SK-N-SH treated with all-trans-retinoic acid at 6 μM for 48 hours (cell line): ENCODE results near the gene ZDHHC5.

Source experiments
- ATAC-seq: fragments of 200-7000 bp; cut with Tn5 transposase; 3 replicates; pipeline ENCODE4 v1.9.1; 2020; ENCODE audit warnings: mild to moderate bottlenecking, moderate library complexity
- ARNTL ChIP-seq: fragments of 450-650 bp; formaldehyde crosslinking; IDR thresholded peaks from 2 replicates; pipeline ENCODE4 v1.5.0; 2020; ENCODE audit warnings: low read depth, mild to moderate bottlenecking, moderate library complexity, borderline replicate concordance
- BACH2 ChIP-seq: fragments of 250-450 bp; sonication (Bioruptor Pico); IDR thresholded peaks from 2 replicates; pipeline ENCODE4 v1.9.0; 2021; ENCODE audit warnings: mild to moderate bottlenecking, borderline replicate concordance
- CREB5 ChIP-seq: fragments of 250-450 bp; sonication (Bioruptor Pico); IDR thresholded peaks from 2 replicates; pipeline ENCODE4 v1.5.1; 2020; ENCODE audit warnings: low read depth, mild to moderate bottlenecking, moderate library complexity
- CSDC2 ChIP-seq: fragments of 250-450 bp; sonication (Bioruptor Pico); IDR thresholded peaks from 2 replicates; pipeline ENCODE4 v1.5.0; 2020; ENCODE audit warnings: mild to moderate bottlenecking, moderate library complexity
- CSRNP3 ChIP-seq: fragments of 250-450 bp; sonication (Bioruptor Pico); IDR thresholded peaks from 2 replicates; pipeline ENCODE4 v1.5.1; 2021; ENCODE audit warnings: mild to moderate bottlenecking, moderate library complexity
- ESRRG ChIP-seq: fragments of 250-450 bp; sonication (Bioruptor Pico); IDR thresholded peaks from 2 replicates; pipeline ENCODE4 v1.6.1; 2021; ENCODE audit warnings: mild to moderate bottlenecking
- ISL1 ChIP-seq: fragments of 250-450 bp; sonication (Bioruptor Pico); IDR thresholded peaks from 2 replicates; pipeline ENCODE4 v2.1.2; 2022; ENCODE audit warnings: mild to moderate bottlenecking, moderate library complexity
- OSR1 ChIP-seq: fragments of 250-450 bp; sonication (Bioruptor Pico); IDR thresholded peaks from 2 replicates; pipeline ENCODE4 v1.8.0; 2022; ENCODE audit warnings: moderate library complexity, mild to moderate bottlenecking, inconsistent platforms
- POU6F1 ChIP-seq: fragments of 250-450 bp; sonication (Bioruptor Pico); IDR thresholded peaks from 2 replicates; pipeline ENCODE4 v1.8.0; 2021; ENCODE audit warnings: low read depth, mild to moderate bottlenecking, moderate library complexity, borderline replicate concordance
- RARB ChIP-seq: fragments of 250-450 bp; sonication (Bioruptor Pico); IDR thresholded peaks from 2 replicates; pipeline ENCODE4 v1.8.0; 2021; ENCODE audit warnings: mild to moderate bottlenecking, moderate library complexity
- SNAI2 ChIP-seq: fragments of 250-450 bp; sonication (Bioruptor Pico); IDR thresholded peaks from 2 replicates; pipeline ENCODE4 v1.5.0; 2020; ENCODE audit warnings: mild to moderate bottlenecking, moderate library complexity
- TCF4 ChIP-seq: fragments of 250-450 bp; sonication (Bioruptor Pico); IDR thresholded peaks from 2 replicates; pipeline ENCODE4 v1.8.0; 2021; ENCODE audit warnings: mild to moderate bottlenecking, moderate library complexity, borderline replicate concordance
- TOX ChIP-seq: fragments of 250-450 bp; sonication (Bioruptor Pico); IDR thresholded peaks from 2 replicates; pipeline ENCODE4 v1.8.0; 2021; ENCODE audit warnings: mild to moderate bottlenecking, moderate library complexity, borderline replicate concordance
- TSHZ2 ChIP-seq: fragments of 250-450 bp; sonication (Bioruptor Pico); IDR thresholded peaks from 2 replicates; pipeline ENCODE4 v1.5.0; 2020; ENCODE audit warnings: mild to moderate bottlenecking, moderate library complexity
- ZC3H10 ChIP-seq: fragments of 250-450 bp; sonication (Bioruptor Pico); IDR thresholded peaks from 2 replicates; pipeline ENCODE4 v1.5.1; 2021; ENCODE audit warnings: mild to moderate bottlenecking, moderate library complexity
- ZFP3 ChIP-seq: fragments of 250-450 bp; sonication (Bioruptor Pico); IDR thresholded peaks from 2 replicates; pipeline ENCODE4 v1.5.0; 2020; ENCODE audit warnings: mild to moderate bottlenecking, moderate library complexity
- ZNF565 ChIP-seq: fragments of 450-650 bp; formaldehyde crosslinking; conservative IDR thresholded peaks from 2 replicates; pipeline ENCODE4 v1.5.0; 2020; ENCODE audit warnings: low read depth, mild to moderate bottlenecking, moderate library complexity
- ZNF70 ChIP-seq: fragments of 450-650 bp; formaldehyde crosslinking; IDR thresholded peaks from 2 replicates; pipeline ENCODE4 v1.5.0; 2020; ENCODE audit warnings: mild to moderate bottlenecking, moderate library complexity
- ZNF8 ChIP-seq: fragments of 450-650 bp; formaldehyde crosslinking; IDR thresholded peaks from 2 replicates; pipeline ENCODE4 v1.5.0; 2020; ENCODE audit warnings: mild to moderate bottlenecking, moderate library complexity
- TF ChIP-seq, protein P1 (sequence below): fragments of 250-450 bp; sonication (Bioruptor Pico); IDR thresholded peaks from 2 replicates; pipeline ENCODE4 v1.8.0; 2020; ENCODE audit warnings: mild to moderate bottlenecking, moderate library complexity, borderline replicate concordance

The ZDHHC5 gene

DNA sequence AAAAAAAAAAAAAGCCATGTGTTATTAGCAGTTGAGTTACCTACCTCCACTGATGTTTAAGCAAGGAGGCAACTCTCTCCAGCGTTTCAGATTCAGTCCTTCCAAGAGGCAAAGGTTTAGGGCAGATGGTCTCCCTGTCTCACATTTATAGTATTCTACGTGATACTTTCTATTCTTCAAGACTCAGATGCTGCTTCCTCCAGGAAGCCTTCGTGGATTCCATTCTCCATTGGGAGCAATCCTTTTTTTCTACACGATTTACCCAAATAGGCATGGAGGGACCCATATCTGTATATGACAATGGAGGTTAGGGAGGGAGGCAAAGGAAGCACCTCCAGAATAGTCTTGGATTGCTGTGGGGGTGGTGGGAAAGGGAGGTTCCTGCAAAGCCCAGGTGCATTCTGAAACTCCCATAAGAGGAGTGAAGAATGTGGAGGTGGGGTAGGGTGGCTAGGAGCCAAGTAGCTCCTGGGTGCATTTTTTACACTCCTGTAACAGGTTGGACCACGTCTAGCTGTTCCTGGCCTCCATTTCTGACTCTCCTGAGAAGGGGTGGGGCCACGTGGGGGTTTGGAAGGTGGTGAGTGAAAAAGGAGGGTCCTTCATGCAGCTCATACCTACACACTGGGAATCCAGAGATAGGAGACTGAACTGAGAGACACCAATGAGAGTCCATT, 34.4 kb upstream of the ZDHHC5 start (continued):
- TF ChIP-seq POU6F1 (CRISPR knock-in tag) (no peak), ESRRG (CRISPR knock-in tag) (no peak), CSRNP3 (CRISPR knock-in tag) (no peak), ISL1 (CRISPR knock-in tag) (no peak), TCF4 (no peak), ZNF8 (CRISPR knock-in tag) (no peak), ARNTL (CRISPR knock-in tag) (no peak), RARB (CRISPR knock-in tag) (no peak), TOX (CRISPR knock-in tag) (no peak), SNAI2 (no peak), ZNF565 (CRISPR knock-in tag) (no peak)

DNA sequence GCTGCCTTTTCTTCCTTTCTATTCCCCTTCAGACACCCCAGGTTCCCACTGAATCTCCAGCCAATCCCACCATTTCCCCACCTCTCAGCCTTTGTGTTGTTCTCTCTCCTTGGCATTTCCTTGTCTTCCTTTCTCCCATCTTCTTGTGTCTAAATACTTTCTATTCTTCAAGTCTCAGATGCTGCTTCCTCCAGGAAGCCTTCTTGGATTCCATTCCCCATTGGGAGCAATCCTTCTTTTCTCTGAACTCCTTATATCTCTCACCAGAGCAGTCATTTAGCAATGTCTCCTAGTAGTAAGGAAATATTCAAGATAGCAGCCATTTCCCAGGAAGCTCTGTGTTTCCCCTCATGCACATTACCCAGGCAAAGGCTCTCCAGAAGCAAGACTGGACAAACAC, 33.6 kb upstream of the ZDHHC5 start:
- no peak for ATAC-seq
- TF ChIP-seq RARB (CRISPR knock-in tag) = no peak
- TF ChIP-seq ZC3H10 = no peak
- TF ChIP-seq CREB5 = no peak
- TF ChIP-seq ZNF70 (CRISPR knock-in tag) = no peak
- TF ChIP-seq TCF4 = no peak
- TF ChIP-seq POU6F1 (CRISPR knock-in tag) = no peak
- no peak for TF ChIP-seq ZNF565 (CRISPR knock-in tag)
- no peak for TF ChIP-seq SNAI2
- TF ChIP-seq, protein P1, sequence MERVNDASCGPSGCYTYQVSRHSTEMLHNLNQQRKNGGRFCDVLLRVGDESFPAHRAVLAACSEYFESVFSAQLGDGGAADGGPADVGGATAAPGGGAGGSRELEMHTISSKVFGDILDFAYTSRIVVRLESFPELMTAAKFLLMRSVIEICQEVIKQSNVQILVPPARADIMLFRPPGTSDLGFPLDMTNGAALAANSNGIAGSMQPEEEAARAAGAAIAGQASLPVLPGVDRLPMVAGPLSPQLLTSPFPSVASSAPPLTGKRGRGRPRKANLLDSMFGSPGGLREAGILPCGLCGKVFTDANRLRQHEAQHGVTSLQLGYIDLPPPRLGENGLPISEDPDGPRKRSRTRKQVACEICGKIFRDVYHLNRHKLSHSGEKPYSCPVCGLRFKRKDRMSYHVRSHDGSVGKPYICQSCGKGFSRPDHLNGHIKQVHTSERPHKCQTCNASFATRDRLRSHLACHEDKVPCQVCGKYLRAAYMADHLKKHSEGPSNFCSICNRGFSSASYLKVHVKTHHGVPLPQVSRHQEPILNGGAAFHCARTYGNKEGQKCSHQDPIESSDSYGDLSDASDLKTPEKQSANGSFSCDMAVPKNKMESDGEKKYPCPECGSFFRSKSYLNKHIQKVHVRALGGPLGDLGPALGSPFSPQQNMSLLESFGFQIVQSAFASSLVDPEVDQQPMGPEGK (CRISPR knock-in tag) = no peak
- TF ChIP-seq ISL1 (CRISPR knock-in tag) = no peak
- no peak for TF ChIP-seq BACH2
- TF ChIP-seq ZNF8 (CRISPR knock-in tag) = no peak
- TF ChIP-seq ZFP3 (CRISPR knock-in tag) = no peak
- TF ChIP-seq TSHZ2 (CRISPR knock-in tag) = no peak
- TF ChIP-seq OSR1 (CRISPR knock-in tag) = no peak
- TF ChIP-seq ESRRG (CRISPR knock-in tag) = no peak
- no peak for TF ChIP-seq TOX (CRISPR knock-in tag)
- no peak for TF ChIP-seq CSDC2
- TF ChIP-seq ARNTL (CRISPR knock-in tag) = no peak
